Activated CD4-positive, alpha-beta T cell treated with anti-CD3 and anti-CD28 coated beads for 36 hours (primary cell): ENCODE results near the gene CHD3. TPM values are rescaled to one million over a fixed set of nuclear protein-coding genes. Genes with fewer than 3 reads are reported as not detected.

Source experiments
- ATAC-seq: fragments of 200-7000 bp; cut with Tn5 transposase; one replicate; pipeline ENCODE4 v1.10.0; 2021; ENCODE audit warnings: mild to moderate bottlenecking, moderate library complexity
- CTCF ChIA-PET: fragments of 350-600 bp; sonication (Branson Sonifier 250); formaldehyde crosslinking; loops from one replicate; lab custom pipeline; 2021; ENCODE audit warnings: antibody characterized with exemption; lab: Charles Lee
- POLR2A ChIA-PET: fragments of 350-600 bp; sonication (Branson Sonifier 250); formaldehyde crosslinking; loops from one replicate; lab custom pipeline; 2021; ENCODE audit warnings: antibody characterized with exemption, inconsistent platforms; lab: Charles Lee
- DNase-seq: peaks from one replicate; pipeline ENCODE4 v3.0.0-alpha.2; 2020
- H3K27ac Mint-ChIP-seq: one replicate; pipeline ENCODE4 v1.8.0; 2021; ENCODE audit warnings: mixed read lengths
- H3K27me3 Mint-ChIP-seq: one replicate; pipeline ENCODE4 v1.8.0; 2021; ENCODE audit warnings: mixed read lengths
- H3K36me3 Mint-ChIP-seq: one replicate; pipeline ENCODE4 v1.8.0; 2021; ENCODE audit warnings: low read depth, mixed read lengths
- H3K4me1 Mint-ChIP-seq: one replicate; pipeline ENCODE4 v1.8.0; 2021; ENCODE audit warnings: mixed read lengths
- H3K4me3 Mint-ChIP-seq: one replicate; pipeline ENCODE4 v1.8.0; 2021; ENCODE audit warnings: mild to moderate bottlenecking, moderate library complexity, mixed read lengths
- H3K9me3 Mint-ChIP-seq: one replicate; pipeline ENCODE4 v1.8.0; 2021; ENCODE audit warnings: low read depth, mixed read lengths
- intact Hi-C, 2 experiments: fragments of 100-400 bp; cut with DNase I in 1 of 2; cut with micrococcal nuclease in 1 of 2; formaldehyde crosslinking; loops; one replicate each; pipeline versions ENCODE4 v1.14.2 to v1.15.1; 2022 to 2024; cut with DNase I, micrococcal nuclease
- total RNA-seq, 2 experiments: library from RNA; stranded (reverse); gene quantifications; one replicate each; pipeline ENCODE4 v1.2.3, GENCODE V29; 2021

Gene CHD3
- total RNA-seq, 2 experiments from 2014 or later: 145 to 161 TPM

DNA sequence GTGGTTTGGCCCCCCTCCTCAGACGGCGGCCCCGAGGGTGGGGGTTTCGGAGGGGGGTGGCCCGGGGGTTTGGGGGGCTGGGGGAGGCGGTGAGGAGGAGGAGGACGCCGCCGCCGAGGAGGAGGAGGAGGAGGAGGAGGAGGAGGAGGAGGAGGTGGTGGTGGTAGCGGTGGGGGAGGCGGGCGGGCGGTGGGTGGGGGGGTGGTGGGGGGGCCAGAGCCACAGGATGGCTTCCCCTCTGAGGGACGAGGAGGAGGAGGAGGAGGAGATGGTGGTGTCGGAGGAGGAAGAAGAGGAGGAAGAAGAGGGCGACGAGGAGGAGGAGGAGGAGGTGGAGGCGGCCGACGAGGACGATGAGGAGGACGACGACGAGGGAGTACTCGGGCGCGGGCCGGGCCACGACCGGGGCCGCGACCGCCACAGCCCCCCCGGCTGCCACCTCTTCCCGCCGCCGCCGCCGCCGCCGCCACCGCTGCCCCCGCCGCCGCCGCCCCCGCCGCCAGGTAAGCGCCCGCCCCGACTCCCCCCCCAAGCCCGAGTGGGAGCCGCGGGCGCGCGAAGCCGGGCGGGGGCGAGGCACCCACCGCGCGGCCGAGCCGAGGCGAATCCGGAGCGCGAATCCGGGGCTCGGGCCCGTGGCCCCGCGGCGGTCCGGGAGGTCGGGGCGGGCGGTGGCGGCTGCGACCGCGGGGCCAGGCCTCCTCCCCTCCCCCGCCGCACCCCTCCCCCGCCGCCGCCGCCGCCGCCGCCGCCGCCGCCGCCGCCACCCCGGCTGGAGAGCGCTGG, 3.8 kb upstream of the CHD3 start:
- ATAC-seq: no peak
- Mint-ChIP-seq H3K27ac (peak overlapping the region; percentile 75), H3K27me3 (no peaks in the 10 kb centered on the region), H3K9me3 (no peaks in the 10 kb centered on the region), H3K4me3 (peak overlapping the region; percentile 67), H3K4me1 (peaks cover 1% of the 10 kb centered on the region), H3K36me3 (peaks cover 10% of the 10 kb centered on the region)
- intact Hi-C loops: loop anchor here in 1 of 2 experiments (5.0 kb wide), 1 partner anchor 233 kb away; the partner anchor contains the start of gene ALOXE3
- ChIA-PET POLR2A (interaction anchor here (0.6 to 1.0 kb wide), 3 partner anchors 11 to 849 kb away, joined by 3 to 4 read pairs (median 3); partner anchors contain the start of gene SLC16A13), CTCF (no interaction called here)
- DNase-seq: peak; percentile 55

DNA sequence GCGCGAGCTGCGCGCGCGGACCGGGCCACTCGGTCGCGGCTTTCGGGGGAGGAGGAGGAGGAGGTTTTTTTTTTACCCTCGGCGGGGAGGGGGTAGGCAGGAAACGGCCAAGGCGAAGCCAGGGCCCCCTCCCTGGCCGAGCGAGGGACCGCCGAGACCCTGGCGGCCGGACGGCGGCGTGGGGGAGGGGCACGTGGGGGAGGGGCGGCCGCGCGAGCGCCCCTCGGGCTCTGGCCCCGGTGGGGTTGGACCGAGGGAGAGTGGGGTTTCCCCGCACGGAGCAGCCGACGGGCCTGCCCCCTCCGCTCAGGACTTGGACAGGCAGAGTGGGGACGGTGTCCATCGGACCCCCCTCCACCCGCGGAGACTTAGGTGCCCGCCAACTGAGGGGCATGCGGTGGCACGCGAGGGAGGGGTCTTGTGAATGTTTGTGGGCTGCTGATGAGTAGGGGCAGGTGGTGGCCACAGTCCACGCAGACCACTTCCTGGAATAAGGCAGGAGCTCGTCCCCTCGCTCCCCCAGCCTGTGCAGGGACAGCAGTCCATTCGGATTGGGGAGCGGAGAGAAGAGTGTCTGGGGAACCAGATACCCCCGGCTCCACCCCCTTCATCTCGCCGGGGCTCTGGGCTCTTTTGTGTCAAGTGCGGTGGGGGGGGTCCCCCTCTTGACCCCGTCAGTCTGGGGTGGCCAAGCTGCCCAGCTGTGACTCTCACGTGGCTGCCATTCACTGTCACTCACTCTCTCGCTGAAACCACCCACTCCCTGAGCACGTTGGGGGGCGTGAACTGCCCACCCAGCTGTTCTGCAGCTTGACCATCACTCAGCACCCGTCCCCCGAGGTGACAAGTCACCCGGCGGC, 3.0 kb upstream of the CHD3 start:
- Mint-ChIP-seq H3K4me1 (peaks cover 1% of the 10 kb centered on the region), H3K9me3 (no peaks in the 10 kb centered on the region), H3K4me3 (no peak overlapping the region), H3K36me3 (peaks cover 17% of the 10 kb centered on the region), H3K27ac (no peak overlapping the region), H3K27me3 (no peaks in the 10 kb centered on the region)
- DNase-seq (peak; percentile 63), ATAC-seq (no peak)
- intact Hi-C loops: loop anchor here (1.0 to 2.0 kb wide), 7 partner anchors 51 to 646 kb away; partner anchors contain the start of genes ALOXE3 (in 1 of the 2), CTC1 (in 1 of the 2), KDM6B (in 1 of the 2) and PFAS (in 1 of the 2)
- ChIA-PET CTCF (interaction anchor here (0.7 to 1.4 kb wide), 3 partner anchors 21 to 41 kb away, joined by 3 to 6 read pairs (median 3); no protein-coding TSS in a partner anchor), POLR2A (interaction anchor here (0.6 kb wide), 2 partner anchors 500 to 850 kb away, joined by 3 to 4 read pairs; partner anchors contain the start of gene SLC16A13)

DNA sequence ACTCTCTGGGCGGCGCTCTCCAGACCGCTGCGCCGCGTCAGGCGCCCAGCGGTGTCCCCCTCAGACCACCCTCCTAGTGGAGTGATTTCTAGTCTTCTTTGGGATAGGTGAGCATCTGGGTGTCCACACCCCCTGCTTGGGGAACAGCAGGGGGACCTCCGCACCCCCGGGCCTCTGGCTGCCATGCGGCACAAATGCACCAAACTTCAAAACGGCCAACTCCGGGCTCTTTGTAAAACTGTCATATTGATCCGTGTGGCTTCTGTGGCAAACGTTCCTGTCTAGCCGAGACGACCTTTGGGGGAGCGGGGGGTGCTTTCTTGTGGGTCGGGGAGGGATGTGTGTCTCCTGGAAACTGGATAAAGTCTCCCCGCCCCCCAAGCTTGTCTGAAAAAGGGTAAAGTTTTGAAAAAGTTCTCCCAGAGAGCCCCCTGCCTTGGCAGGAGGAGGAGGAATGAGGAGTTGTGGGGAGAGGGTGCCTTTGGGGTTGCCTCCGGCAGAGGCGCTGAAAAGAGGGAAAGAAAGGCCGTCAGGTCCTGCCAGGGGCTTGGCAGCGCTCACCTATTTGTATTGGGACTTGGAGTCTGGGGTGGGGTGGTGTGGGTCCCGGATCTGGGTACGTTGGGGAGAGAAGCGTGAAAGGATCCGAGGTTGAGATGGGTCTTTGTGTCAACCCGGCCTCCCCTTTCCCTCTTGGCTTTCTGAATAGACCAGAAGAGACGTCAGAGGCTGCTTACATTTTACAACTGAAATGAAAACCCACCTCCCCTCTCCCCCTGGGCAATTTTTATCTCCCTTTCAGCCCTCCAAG, 2.2 kb upstream of the CHD3 start:
- POLR2A ChIA-PET: no interaction called here
- no peak overlapping the region for H3K4me3 Mint-ChIP-seq
- no peaks in the 10 kb centered on the region for H3K9me3 Mint-ChIP-seq
- ATAC-seq: peak; percentile 7
- CTCF ChIA-PET: interaction anchor here (0.7 to 1.4 kb wide), 2 partner anchors 22 to 42 kb away, joined by 3 to 6 read pairs; no protein-coding TSS in a partner anchor
- peak; percentile 73 for DNase-seq
- no peak overlapping the region for H3K27ac Mint-ChIP-seq
- peaks cover 1% of the 10 kb centered on the region for H3K4me1 Mint-ChIP-seq
- no peaks in the 10 kb centered on the region for H3K27me3 Mint-ChIP-seq
- H3K36me3 Mint-ChIP-seq: peaks cover 25% of the 10 kb centered on the region
- intact Hi-C loops: loop anchor here (1.0 to 2.0 kb wide), 19 partner anchors 24 to 647 kb away; partner anchors contain the start of genes CNTROB (in 2 of the 2), NAA38 (in 2 of the 2), ALOXE3 (in 1 of the 2) and CTC1 (in 1 of the 2)

DNA sequence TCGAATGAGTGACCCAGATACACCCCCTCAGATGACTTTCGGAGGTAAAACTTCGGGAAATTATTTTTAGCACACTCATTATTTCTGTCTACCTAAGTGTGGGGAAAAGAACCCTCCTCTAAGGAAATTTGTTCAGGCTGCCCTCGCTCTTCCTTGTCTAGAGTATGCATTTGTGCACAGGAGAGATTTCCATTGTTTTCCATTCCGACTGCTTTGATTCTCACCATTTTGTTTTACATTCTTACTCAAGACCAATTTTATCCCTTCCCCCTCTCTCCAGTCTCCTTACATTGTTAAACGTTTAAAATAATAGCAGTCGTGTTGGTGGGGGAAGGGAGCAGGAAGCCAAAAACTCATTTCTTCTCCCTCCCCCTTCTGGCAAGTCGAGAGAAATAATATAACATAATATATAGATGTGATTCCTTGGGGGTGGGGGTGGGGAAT, 1.5 kb upstream of the CHD3 start:
- Mint-ChIP-seq H3K9me3 (no peaks in the 10 kb centered on the region), H3K4me3 (no peak overlapping the region), H3K36me3 (peaks cover 29% of the 10 kb centered on the region), H3K27ac (no peak overlapping the region), H3K4me1 (peaks cover 3% of the 10 kb centered on the region), H3K27me3 (no peaks in the 10 kb centered on the region)
- POLR2A ChIA-PET: no interaction called here
- CTCF ChIA-PET: interaction anchor here (1.4 kb wide), 1 partner anchor 22 kb away, joined by 6 read pairs; no protein-coding TSS in a partner anchor
- ATAC-seq: no peak
- DNase-seq: no peak
- intact Hi-C loops: loop anchor here (1.0 to 2.0 kb wide), 18 partner anchors 25 to 578 kb away; partner anchors contain the start of genes CNTROB (in 2 of the 2), NAA38 (in 2 of the 2), ALOXE3 (in 1 of the 2) and CTC1 (in 1 of the 2)

DNA sequence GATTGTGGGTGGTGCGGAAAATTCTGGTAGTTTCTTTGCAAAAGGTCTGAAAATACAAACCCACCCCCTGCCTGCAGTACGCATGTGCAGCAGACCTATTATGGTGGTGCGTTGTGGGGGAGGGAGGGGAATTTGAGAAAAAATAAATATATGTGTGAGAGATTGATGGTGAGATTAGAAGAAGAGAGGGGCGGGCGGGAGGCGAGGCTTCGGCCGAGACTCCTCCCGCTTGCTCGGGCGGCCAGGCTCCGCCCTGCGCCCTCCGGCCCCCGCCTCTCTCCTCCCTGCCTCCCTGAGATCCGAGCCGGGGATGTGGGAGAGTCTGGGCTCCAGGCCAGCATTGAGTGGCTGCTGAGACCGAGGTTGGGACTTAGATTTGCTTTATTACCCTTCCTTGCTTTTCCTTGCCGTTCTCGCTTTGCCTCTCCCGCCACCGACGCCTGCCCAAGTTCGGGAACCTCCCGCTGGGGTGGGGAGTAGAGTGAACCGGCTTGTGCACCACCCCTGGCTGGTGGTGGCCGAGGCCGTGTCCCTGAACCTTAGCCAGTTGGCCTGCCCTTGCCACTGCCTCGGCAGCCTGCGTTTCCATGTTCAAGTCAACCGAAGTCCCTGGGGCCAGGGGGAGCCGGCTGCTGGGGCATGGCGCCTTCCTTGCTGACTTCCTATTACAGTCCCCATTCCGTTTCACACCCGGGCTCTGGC, 956 bp upstream of the CHD3 start:
- Mint-ChIP-seq H3K36me3 (peaks cover 30% of the 10 kb centered on the region), H3K27me3 (no peaks in the 10 kb centered on the region), H3K4me3 (no peak overlapping the region), H3K4me1 (peaks cover 4% of the 10 kb centered on the region), H3K27ac (no peak overlapping the region), H3K9me3 (no peaks in the 10 kb centered on the region)
- peak; percentile 79 for ATAC-seq
- intact Hi-C loops: loop anchor here (1.0 to 2.0 kb wide), 18 partner anchors 25 to 579 kb away; partner anchors contain the start of genes CNTROB (in 2 of the 2), NAA38 (in 2 of the 2), ALOXE3 (in 1 of the 2) and CTC1 (in 1 of the 2)
- DNase-seq: peak; percentile 94
- ChIA-PET POLR2A (no interaction called here), CTCF (interaction anchor here (1.0 kb wide), 1 partner anchor 186 kb away, joined by 3 read pairs; no protein-coding TSS in a partner anchor)

DNA sequence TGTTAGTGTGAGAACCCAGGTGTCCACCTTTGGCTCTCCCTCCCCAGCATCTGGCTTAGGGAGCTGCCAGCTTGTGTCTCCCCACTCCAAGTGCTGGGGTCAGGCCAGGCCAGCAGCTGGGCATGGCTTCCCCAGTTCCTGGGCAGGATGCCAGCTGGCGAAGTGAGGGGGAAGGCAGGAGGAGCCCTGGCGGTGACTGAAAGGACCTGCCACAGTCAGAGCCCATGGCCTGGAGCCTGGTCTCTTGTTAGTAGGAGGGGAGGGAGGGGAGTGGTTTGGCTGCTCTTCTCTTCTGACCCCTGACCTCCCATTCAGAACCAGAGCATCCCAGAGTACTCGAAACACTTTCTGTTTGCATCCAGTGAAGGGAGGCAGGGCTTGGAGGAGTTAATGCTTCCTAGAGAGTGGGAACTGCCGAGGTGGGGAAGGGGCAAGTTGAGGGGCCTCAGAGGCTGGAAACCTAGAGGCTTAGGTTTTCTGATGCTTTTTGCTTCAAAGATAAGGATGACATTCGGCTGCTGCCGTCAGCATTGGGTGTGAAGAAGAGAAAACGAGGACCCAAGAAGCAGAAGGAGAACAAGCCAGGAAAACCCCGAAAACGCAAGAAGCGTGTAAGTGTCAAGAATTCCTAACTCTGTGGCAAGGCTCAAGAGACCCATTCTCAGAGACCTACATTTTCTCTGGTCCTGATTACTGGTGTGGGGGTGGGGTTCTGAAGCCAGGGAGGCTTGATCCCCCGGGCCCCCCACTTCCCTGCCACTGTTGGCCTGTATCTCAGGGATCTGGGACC, 772 bp downstream of the CHD3 start:
- intact Hi-C loops: no loop called here
- H3K27ac Mint-ChIP-seq: no peak overlapping the region
- H3K4me1 Mint-ChIP-seq: peaks cover 3% of the 10 kb centered on the region
- H3K9me3 Mint-ChIP-seq: no peaks in the 10 kb centered on the region
- H3K27me3 Mint-ChIP-seq: no peaks in the 10 kb centered on the region
- ChIA-PET CTCF (interaction anchor here (0.8 to 1.4 kb wide), 4 partner anchors 8 to 101 kb away, joined by 3 to 6 read pairs (median 4); no protein-coding TSS in a partner anchor), POLR2A (no interaction called here)
- DNase-seq (peak; percentile 71), ATAC-seq (no peak)
- H3K36me3 Mint-ChIP-seq: peaks cover 44% of the 10 kb centered on the region
- H3K4me3 Mint-ChIP-seq: no peak overlapping the region

DNA sequence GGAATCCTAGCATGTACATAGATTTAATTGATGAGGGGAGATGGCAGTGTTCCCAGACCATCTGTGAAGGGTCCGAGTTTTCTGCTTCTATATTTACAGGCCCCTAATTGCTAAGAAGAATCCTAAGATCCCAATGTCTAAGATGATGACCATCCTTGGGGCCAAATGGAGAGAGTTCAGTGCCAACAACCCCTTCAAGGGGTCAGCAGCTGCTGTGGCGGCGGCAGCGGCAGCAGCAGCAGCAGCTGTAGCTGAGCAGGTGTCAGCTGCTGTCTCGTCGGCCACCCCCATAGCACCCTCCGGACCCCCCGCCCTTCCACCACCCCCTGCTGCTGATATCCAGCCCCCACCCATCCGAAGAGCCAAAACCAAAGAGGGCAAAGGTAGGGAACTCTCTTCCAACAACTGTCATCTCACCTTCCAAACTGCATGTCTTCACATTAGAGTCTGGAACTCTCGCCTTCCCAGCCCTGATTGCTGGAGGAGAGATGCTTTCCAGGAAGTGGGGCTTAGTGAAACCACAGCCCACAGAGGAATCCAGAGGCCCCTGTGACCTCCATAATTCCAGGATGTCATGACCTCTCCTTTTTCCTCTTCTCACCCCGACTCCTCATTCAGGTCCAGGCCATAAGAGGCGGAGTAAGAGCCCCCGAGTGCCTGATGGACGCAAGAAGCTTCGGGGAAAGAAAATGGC, 4.7 kb downstream of the CHD3 start:
- Mint-ChIP-seq H3K27me3 (no peaks in the 10 kb centered on the region), H3K4me1 (peaks cover 19% of the 10 kb centered on the region), H3K4me3 (no peak overlapping the region), H3K27ac (no peak overlapping the region), H3K36me3 (peaks cover 70% of the 10 kb centered on the region), H3K9me3 (no peaks in the 10 kb centered on the region)
- no peak for DNase-seq
- intact Hi-C loops: no loop called here
- ATAC-seq: no peak
- CTCF ChIA-PET: interaction anchor here (0.6 kb wide), 1 partner anchor 158 kb away, joined by 3 read pairs; no protein-coding TSS in a partner anchor
- POLR2A ChIA-PET: no interaction called here

DNA sequence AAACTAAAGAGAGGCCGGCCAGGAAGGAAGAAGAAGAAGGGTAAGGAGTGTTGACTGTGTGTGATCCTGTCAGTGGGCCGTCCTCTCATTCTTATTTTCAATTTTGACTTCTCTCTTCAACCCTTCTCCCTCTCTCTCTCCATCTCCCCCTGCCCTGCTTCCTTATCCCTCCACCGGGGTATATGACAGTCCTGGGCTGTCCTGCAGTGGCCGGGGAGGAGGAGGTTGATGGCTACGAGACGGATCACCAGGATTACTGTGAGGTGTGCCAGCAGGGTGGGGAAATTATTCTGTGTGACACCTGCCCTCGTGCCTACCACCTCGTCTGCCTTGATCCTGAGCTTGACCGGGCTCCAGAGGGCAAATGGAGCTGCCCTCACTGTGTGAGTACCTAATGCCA, 5.6 kb downstream of the CHD3 start:
- intact Hi-C loops: no loop called here
- ChIA-PET POLR2A (no interaction called here), CTCF (no interaction called here)
- H3K9me3 Mint-ChIP-seq: no peaks in the 10 kb centered on the region
- H3K4me3 Mint-ChIP-seq: no peak overlapping the region
- H3K27me3 Mint-ChIP-seq: no peaks in the 10 kb centered on the region
- H3K4me1 Mint-ChIP-seq: peaks cover 19% of the 10 kb centered on the region
- H3K27ac Mint-ChIP-seq: no peak overlapping the region
- peaks cover 79% of the 10 kb centered on the region for H3K36me3 Mint-ChIP-seq
- no peak for ATAC-seq
- no peak for DNase-seq

DNA sequence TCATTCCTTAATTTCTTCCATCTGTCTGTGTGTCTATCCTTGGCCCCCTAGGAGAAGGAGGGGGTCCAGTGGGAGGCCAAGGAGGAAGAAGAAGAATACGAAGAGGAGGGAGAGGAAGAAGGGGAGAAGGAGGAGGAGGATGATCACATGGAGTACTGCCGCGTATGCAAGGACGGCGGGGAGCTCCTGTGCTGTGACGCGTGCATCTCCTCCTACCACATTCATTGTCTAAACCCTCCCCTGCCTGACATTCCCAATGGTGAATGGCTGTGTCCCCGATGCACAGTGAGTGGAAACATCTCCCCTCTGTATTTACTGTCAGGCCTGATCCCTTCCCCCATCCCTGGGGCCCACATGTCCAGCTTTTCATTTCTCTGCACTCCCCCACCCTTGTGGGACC, 6.3 kb downstream of the CHD3 start:
- ChIA-PET POLR2A (no interaction called here), CTCF (no interaction called here)
- ATAC-seq (no peak), DNase-seq (no peak)
- Mint-ChIP-seq H3K4me3 (no peak overlapping the region), H3K27ac (peak overlapping the region; percentile 37), H3K9me3 (no peaks in the 10 kb centered on the region), H3K27me3 (no peaks in the 10 kb centered on the region), H3K4me1 (peaks cover 19% of the 10 kb centered on the region), H3K36me3 (peaks cover 81% of the 10 kb centered on the region)
- intact Hi-C loops: no loop called here
